IMR-90 (cell line): ENCODE results near the gene MEGF9.

ENCODE experiments used
- MAZ ChIP-seq: IDR thresholded peaks from 2 replicates; pipeline ENCODE4 v1.6.1; 2012; ENCODE audit warnings: low read depth, mild to moderate bottlenecking, low read length, improper control_type of control experiment, moderate library complexity, borderline replicate concordance
- POLR2A ChIP-seq: IDR thresholded peaks from 2 replicates; pipeline ENCODE4 v1.6.1; 2012; ENCODE audit warnings: mild to moderate bottlenecking, low read depth, low read length
- SMC3 ChIP-seq: fragments of 150-350 bp; IDR thresholded peaks from 2 replicates; pipeline ENCODE4 v1.6.1; 2016; ENCODE audit warnings: low read depth, mild to moderate bottlenecking, antibody characterized with exemption, low read length, moderate library complexity
- TF ChIP-seq, protein P1 (sequence below): conservative IDR thresholded peaks from 2 replicates; pipeline ENCODE4 v1.5.1; 2012; ENCODE audit warnings: mild to moderate bottlenecking, low read depth, low read length, improper control_type of control experiment

DNA sequence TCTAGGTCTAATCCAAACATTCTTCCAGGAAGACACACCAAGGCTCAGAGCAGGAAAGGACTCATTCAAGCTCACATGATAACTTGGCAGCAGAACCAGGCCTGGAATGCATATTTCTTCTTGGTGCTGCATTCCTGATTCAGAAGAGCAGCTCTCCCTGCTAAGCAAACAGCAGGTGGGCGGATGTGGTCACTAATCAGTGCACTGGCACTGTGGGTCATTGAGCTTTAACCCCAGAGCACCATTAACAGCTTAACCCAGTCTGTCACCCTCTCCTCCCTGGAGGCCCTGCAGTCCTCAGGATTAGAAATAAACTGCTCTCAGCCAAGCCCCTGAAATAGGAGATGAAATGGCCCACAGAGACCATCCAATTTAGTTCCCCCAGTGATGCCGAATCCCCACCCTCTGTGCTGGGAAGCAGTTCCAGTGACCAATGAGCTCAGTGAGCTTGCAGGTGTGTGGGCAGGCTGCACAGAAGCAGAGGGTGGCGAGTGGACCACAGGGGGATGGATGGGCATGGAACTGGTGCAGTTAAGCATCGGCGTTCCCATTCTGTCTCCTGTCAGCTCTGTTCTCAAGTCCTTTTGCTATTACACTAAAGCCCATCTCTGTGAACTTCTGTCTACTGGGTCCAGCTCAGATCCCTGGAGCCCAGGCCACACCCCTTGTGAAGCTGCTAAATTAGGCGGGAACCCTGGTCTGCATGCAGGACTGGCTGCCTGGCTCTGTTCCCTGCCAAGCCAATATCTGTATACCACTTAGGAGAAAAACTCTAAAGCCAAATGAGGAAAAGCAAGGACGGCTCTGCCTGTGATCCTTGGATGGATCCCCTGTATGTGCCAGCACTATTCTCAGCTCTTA, 16.6 kb upstream of the MEGF9 start:
- TF ChIP-seq, protein P1, sequence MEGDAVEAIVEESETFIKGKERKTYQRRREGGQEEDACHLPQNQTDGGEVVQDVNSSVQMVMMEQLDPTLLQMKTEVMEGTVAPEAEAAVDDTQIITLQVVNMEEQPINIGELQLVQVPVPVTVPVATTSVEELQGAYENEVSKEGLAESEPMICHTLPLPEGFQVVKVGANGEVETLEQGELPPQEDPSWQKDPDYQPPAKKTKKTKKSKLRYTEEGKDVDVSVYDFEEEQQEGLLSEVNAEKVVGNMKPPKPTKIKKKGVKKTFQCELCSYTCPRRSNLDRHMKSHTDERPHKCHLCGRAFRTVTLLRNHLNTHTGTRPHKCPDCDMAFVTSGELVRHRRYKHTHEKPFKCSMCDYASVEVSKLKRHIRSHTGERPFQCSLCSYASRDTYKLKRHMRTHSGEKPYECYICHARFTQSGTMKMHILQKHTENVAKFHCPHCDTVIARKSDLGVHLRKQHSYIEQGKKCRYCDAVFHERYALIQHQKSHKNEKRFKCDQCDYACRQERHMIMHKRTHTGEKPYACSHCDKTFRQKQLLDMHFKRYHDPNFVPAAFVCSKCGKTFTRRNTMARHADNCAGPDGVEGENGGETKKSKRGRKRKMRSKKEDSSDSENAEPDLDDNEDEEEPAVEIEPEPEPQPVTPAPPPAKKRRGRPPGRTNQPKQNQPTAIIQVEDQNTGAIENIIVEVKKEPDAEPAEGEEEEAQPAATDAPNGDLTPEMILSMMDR: no peak
- no peak for TF ChIP-seq MAZ
- TF ChIP-seq POLR2A: no peak
- no peak for TF ChIP-seq SMC3
